HepG2 (cell line): ENCODE measurements around the gene ISOC2.

Experiments used
- CTCF ChIP-seq: sonication (generic); formaldehyde crosslinking; IDR thresholded peaks from 2 replicates; pipeline ENCODE4 v1.5.0; 2020; ENCODE audit warnings: mild to moderate bottlenecking, missing genetic modification reagents, moderate library complexity
- FOXA1 ChIP-seq, 2 experiments: fragments of 450-650 bp in 1 of 2; sonication (generic) in 1 of 2; formaldehyde crosslinking in 1 of 2; IDR thresholded peaks; 2 replicates each; pipeline versions ENCODE4 v1.4.0 to v1.6.1; 2016 to 2020; ENCODE audit warnings: missing genetic modification reagents in 1 of 2
- HMGXB4 ChIP-seq, 2 experiments: sonication (generic) in 1 of 2; formaldehyde crosslinking in 1 of 2; IDR thresholded peaks; 2 replicates each; pipeline versions ENCODE4 v1.4.0 to v1.6.1; 2018 to 2020; ENCODE audit warnings: missing genetic modification reagents in 2 of 2, borderline replicate concordance in 1 of 2, low read depth in 1 of 2, mild to moderate bottlenecking in 1 of 2, missing biosample characterization in 1 of 2
- KAT8 ChIP-seq: IDR thresholded peaks from 2 replicates; pipeline ENCODE4 v1.6.1; 2016; ENCODE audit warnings: missing genetic modification reagents, missing compliant biosample characterization
- NFIC ChIP-seq: IDR thresholded peaks from 2 replicates; pipeline ENCODE4 v1.6.1; 2012; ENCODE audit warnings: mild to moderate bottlenecking, low read length, inconsistent platforms
- ZBTB1 ChIP-seq: sonication (generic); formaldehyde crosslinking; IDR thresholded peaks from 2 replicates; pipeline ENCODE4 v1.4.0; 2020; ENCODE audit warnings: missing genetic modification reagents, borderline replicate concordance
- ZBTB7A ChIP-seq: sonication (generic); formaldehyde crosslinking; IDR thresholded peaks from 2 replicates; pipeline ENCODE4 v1.8.0; 2022; ENCODE audit warnings: mild to moderate bottlenecking, missing genetic modification reagents
- ZNF441 ChIP-seq: sonication (generic); formaldehyde crosslinking; IDR thresholded peaks from 2 replicates; pipeline ENCODE4 v1.7.0; 2021; ENCODE audit warnings: missing genetic modification reagents, borderline replicate concordance
- ZNF558 ChIP-seq: sonication (generic); formaldehyde crosslinking; IDR thresholded peaks from 2 replicates; pipeline ENCODE4 v1.9.0; 2022; ENCODE audit warnings: mild to moderate bottlenecking, missing genetic modification reagents, borderline replicate concordance
- ZNF749 ChIP-seq: sonication (generic); formaldehyde crosslinking; IDR thresholded peaks from 2 replicates; pipeline ENCODE4 v1.8.0; 2022; ENCODE audit warnings: mild to moderate bottlenecking, missing genetic modification reagents, moderate library complexity, borderline replicate concordance

GRCh38 chr19:55418185-55418584 lies 43.3 kb downstream of the ISOC2 start:
- TF ChIP-seq ZNF749 (no peak), ZBTB1 (no peak), ZBTB7A (CRISPR knock-in tag) (no peak), CTCF (CRISPR knock-in tag) (peak; percentile 93), ZNF558 (CRISPR knock-in tag) (no peak), HMGXB4 (CRISPR knock-in tag; IDR thresholded peaks at IDR 0.05; ENCODE audit: borderline replicate concordance in 1 of 2, low read depth in 1 of 2) (no peak), FOXA1 (IDR thresholded peaks at IDR 0.05) (no peak), FOXA1 (CRISPR knock-in tag; IDR thresholded peaks at IDR 0.05) (no peak), KAT8 (CRISPR knock-in tag) (no peak), NFIC (no peak), ZNF441 (CRISPR knock-in tag) (no peak)
